Fibroblast of pulmonary artery (primary cell): ENCODE data around the gene XRN1.
"Not testable (repeated sequence)": the region's sequence is repeated elsewhere in the genome, so short reads cannot be mapped to it uniquely, and the experiment has no call there.

Experiments used
- DNase-seq: peaks from one replicate; pipeline ENCODE4 v3.0.0-alpha.2; 2010; ENCODE audit warnings: low read depth
- H3K4me3 ChIP-seq: replicated peaks from 2 replicates; pipeline ENCODE4 v1.5.1; 2011; ENCODE audit warnings: low read depth, mild to moderate bottlenecking, control low read depth, low read length, moderate library complexity
- TF ChIP-seq, protein P1 (sequence below): IDR thresholded peaks from 2 replicates; pipeline ENCODE4 v1.5.1; 2011; ENCODE audit warnings: mild to moderate bottlenecking, control low read depth, low read length, inconsistent platforms; ENCODE audit errors: missing control alignments

Gene XRN1

GRCh38 chr3:142319912-142320311 lies 127.9 kb downstream of the XRN1 start:
- TF ChIP-seq, protein P1, sequence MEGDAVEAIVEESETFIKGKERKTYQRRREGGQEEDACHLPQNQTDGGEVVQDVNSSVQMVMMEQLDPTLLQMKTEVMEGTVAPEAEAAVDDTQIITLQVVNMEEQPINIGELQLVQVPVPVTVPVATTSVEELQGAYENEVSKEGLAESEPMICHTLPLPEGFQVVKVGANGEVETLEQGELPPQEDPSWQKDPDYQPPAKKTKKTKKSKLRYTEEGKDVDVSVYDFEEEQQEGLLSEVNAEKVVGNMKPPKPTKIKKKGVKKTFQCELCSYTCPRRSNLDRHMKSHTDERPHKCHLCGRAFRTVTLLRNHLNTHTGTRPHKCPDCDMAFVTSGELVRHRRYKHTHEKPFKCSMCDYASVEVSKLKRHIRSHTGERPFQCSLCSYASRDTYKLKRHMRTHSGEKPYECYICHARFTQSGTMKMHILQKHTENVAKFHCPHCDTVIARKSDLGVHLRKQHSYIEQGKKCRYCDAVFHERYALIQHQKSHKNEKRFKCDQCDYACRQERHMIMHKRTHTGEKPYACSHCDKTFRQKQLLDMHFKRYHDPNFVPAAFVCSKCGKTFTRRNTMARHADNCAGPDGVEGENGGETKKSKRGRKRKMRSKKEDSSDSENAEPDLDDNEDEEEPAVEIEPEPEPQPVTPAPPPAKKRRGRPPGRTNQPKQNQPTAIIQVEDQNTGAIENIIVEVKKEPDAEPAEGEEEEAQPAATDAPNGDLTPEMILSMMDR: no peak
- no peak for DNase-seq
- H3K4me3 ChIP-seq: no peak overlapping the region

DNA sequence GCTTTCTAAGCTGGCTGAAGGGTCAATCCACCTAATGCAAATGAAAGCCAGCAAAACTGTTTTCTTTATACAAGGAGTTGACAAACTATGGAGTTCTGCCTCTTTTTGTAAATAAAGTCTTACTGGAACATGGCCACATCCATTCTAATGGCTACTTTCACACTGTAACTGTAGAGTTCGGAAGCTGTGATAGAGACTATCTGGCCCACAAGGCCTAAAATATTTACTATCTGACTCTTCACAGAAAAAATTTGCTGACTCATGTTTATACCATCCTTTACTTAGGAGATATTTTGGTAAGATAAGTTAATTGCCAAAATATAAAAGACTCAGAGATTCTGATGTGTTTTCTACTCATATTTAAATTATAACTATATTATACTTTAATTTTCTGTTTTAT lies 128.7 kb downstream of the XRN1 start:
- TF ChIP-seq, protein P1: no peak
- peak; percentile 45 for DNase-seq

DNA sequence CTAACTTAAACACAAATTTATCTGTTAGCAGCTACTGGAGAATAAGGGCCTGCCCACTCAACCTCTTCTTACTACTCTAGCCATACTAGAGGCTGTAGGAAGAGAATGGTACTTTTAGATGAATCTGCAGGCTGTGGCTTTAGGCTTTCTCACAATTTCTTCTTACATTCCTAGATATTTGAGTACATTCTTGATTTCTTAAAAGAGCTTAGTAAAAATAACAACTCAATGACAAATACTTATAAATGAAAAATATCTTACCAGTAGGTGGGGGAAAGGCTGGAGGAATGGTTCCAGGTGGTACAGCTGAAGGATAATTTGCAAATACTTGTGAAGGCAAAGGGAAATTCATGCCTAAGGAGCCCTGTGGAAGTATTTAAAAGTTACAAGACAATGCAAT lies 129.5 kb downstream of the XRN1 start:
- DNase-seq: peak; percentile 8
- no peak overlapping the region for H3K4me3 ChIP-seq

More for the DNA sequence above, 128.7 kb downstream of the XRN1 start:
- no peak overlapping the region for H3K4me3 ChIP-seq

GRCh38 chr3:142315978-142316388 lies 131.9 kb downstream of the XRN1 start:
- DNase-seq: peak; percentile 10
- not testable (repeated sequence) for H3K4me3 ChIP-seq

More for the DNA sequence above, 129.5 kb downstream of the XRN1 start:
- TF ChIP-seq, protein P1: no peak

- no peak overlapping the region for H3K4me3 ChIP-seq
- peak; percentile 69 for DNase-seq
- TF ChIP-seq, protein P1: no peak
Measured at GRCh38 chr3:142315083-142315482, 132.8 kb downstream of the XRN1 start.

DNA sequence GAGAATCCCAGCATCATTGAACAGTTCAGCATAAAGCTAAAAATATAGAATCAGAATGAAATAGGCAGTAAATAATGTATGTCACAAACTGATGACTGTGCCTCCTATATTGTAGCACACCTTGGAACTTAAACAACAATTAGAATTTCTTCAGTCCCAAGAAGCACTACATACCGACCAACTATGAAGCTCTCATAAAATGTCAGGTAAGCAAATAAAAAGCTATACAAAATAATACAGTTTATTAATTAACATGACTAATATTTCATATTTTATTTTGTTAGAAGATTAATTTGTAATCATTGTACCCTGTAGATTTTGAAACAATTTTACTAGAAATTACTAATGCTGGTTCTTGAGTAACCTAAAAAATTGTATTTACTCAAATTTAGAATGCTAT lies 137.4 kb downstream of the XRN1 start:
- TF ChIP-seq, protein P1: no peak
- DNase-seq: no peak
- no peak overlapping the region for H3K4me3 ChIP-seq

DNA sequence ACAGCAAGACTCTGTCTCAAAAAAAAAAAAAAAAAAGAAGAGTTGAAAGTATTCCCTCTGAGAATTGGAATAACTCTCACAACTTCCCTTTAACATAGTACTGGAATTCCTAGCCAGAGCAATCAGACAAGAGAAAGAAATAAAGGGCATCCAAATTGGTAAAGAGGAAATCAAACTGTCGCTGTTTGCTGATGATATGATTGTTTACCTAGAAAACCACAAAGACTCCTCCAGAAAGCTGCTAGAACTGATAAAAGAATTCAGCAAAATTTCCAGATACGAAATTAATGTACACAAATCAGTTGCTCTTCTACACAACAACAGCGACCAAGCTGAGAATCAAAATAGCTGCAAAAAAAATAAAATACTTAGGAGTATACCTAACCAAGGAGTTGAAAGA lies 145.0 kb downstream of the XRN1 start:
- not testable (repeated sequence) for H3K4me3 ChIP-seq, DNase-seq

DNA sequence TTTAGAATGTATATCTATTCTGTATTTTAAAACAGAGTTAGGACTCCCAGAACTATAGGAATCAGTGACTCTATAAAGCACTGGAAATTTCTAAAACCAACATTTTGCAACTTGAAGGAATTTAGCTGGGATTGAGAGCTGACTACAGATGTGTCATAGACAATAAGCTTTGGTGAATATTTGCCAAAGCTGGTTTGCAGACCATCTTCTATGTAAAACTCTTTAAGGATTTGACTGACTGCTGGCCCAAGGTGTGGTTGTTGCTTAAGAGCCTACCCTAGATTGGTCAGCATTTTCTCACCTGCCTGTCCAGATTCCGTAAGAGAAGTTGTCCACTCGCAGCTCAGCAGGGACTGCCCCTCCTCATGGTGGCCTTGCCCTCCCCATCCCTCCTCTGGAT lies 149.2 kb downstream of the XRN1 start:
- TF ChIP-seq, protein P1: no peak
- DNase-seq: no peak
- H3K4me3 ChIP-seq: no peak overlapping the region
